ENCODE data around the gene CCL28. TPM values are rescaled to one million over a fixed set of nuclear protein-coding genes. Genes with fewer than 3 reads are reported as not detected.
"Not testable (repeated sequence)": the region's sequence is repeated elsewhere in the genome, so short reads cannot be mapped to it uniquely, and the experiment has no call there.

The CCL28 gene
- polyA plus RNA-seq, 1 experiment: 0.29 TPM

GRCh38 chr5:43432486-43433375 lies 20.5 kb upstream of the CCL28 start:
- ChIA-PET POLR2A (no interaction called here), CTCF (interaction anchor here (1.7 kb wide), 1 partner anchor 15 kb away, joined by 3 read pairs; no protein-coding TSS in a partner anchor)

GRCh38 chr5:43429706-43430105 lies 17.5 kb upstream of the CCL28 start:
- no peak for DNase-seq (ENCODE audit: low read depth)
- TF ChIP-seq CTCF (IDR thresholded peaks at IDR 0.05; ENCODE audit: insufficient read depth, low read depth, low read length): no peak
- CTCF ChIA-PET: interaction anchor here (1.1 to 3.5 kb wide), 3 partner anchors 14 to 55 kb away, joined by 4 to 13 read pairs (median 4); partner anchors contain the start of gene TMEM267

More at GRCh38 chr5:43432486-43433375, 20.5 kb upstream of the CCL28 start:
- DNase-seq (ENCODE audit: low read depth): peak; percentile 44
- no peak overlapping the region for H3K4me3 ChIP-seq (ENCODE audit: low read depth, low read length)
- no peaks in the 10 kb centered on the region for H3K27me3 ChIP-seq (ENCODE audit: control insufficient read depth, insufficient read depth, low read length)
- no peaks in the 10 kb centered on the region for H3K36me3 ChIP-seq (ENCODE audit: control insufficient read depth, insufficient read depth, low read length)
- TF ChIP-seq CTCF (IDR thresholded peaks at IDR 0.05; ENCODE audit: insufficient read depth, low read depth, low read length): no peak

GRCh38 chr5:43429016-43429415 lies 16.8 kb upstream of the CCL28 start:
- ChIA-PET CTCF (interaction anchor here (1.1 to 3.5 kb wide), 3 partner anchors 13 to 56 kb away, joined by 4 to 13 read pairs (median 4); partner anchors contain the start of gene TMEM267), POLR2A (no interaction called here)
- Histone ChIP-seq H3K4me3 (ENCODE audit: low read depth, low read length) (no peak overlapping the region), H3K27me3 (ENCODE audit: control insufficient read depth, insufficient read depth, low read length) (no peaks in the 10 kb centered on the region), H3K36me3 (ENCODE audit: control insufficient read depth, insufficient read depth, low read length) (no peaks in the 10 kb centered on the region)
- DNase-seq (ENCODE audit: low read depth): no peak
- TF ChIP-seq CTCF (IDR thresholded peaks at IDR 0.05; ENCODE audit: insufficient read depth, low read depth, low read length): no peak

More at GRCh38 chr5:43429706-43430105, 17.5 kb upstream of the CCL28 start:
- H3K36me3 ChIP-seq (ENCODE audit: control insufficient read depth, insufficient read depth, low read length): no peaks in the 10 kb centered on the region
- H3K4me3 ChIP-seq (ENCODE audit: low read depth, low read length): no peak overlapping the region
- POLR2A ChIA-PET: no interaction called here
- H3K27me3 ChIP-seq (ENCODE audit: control insufficient read depth, insufficient read depth, low read length): no peaks in the 10 kb centered on the region

GRCh38 chr5:43427306-43427705 lies 15.1 kb upstream of the CCL28 start:
- ChIA-PET POLR2A (no interaction called here), CTCF (no interaction called here)
- Histone ChIP-seq H3K27me3 (ENCODE audit: control insufficient read depth, insufficient read depth, low read length) (no peaks in the 10 kb centered on the region), H3K36me3 (ENCODE audit: control insufficient read depth, insufficient read depth, low read length) (no peaks in the 10 kb centered on the region), H3K4me3 (ENCODE audit: low read depth, low read length) (no peak overlapping the region)
- TF ChIP-seq CTCF (IDR thresholded peaks at IDR 0.05; ENCODE audit: insufficient read depth, low read depth, low read length): no peak
- no peak for DNase-seq (ENCODE audit: low read depth)

- ChIA-PET CTCF (interaction anchor here (0.7 to 1.0 kb wide), 2 partner anchors 36 to 58 kb away, joined by 3 to 5 read pairs; partner anchors contain the start of gene TMEM267), POLR2A (no interaction called here)
- no peak for TF ChIP-seq CTCF (IDR thresholded peaks at IDR 0.05; ENCODE audit: insufficient read depth, low read depth, low read length)
- H3K4me3 ChIP-seq (ENCODE audit: low read depth, low read length): no peak overlapping the region
- no peaks in the 10 kb centered on the region for H3K36me3 ChIP-seq (ENCODE audit: control insufficient read depth, insufficient read depth, low read length)
- peak; percentile 36 for DNase-seq (ENCODE audit: low read depth)
- no peaks in the 10 kb centered on the region for H3K27me3 ChIP-seq (ENCODE audit: control insufficient read depth, insufficient read depth, low read length)
Measured at GRCh38 chr5:43425983-43426382, 13.8 kb upstream of the CCL28 start.

- H3K36me3 ChIP-seq (ENCODE audit: control insufficient read depth, insufficient read depth, low read length); DNase-seq (ENCODE audit: low read depth); POLR2A ChIA-PET; CTCF ChIA-PET; H3K4me3 ChIP-seq (ENCODE audit: low read depth, low read length); H3K27me3 ChIP-seq (ENCODE audit: control insufficient read depth, insufficient read depth, low read length): not testable (repeated sequence)
Measured at GRCh38 chr5:43423086-43423485, 10.9 kb upstream of the CCL28 start.

All from BJ (cell line).